Panc1 (cell line): ENCODE data around the gene WBP2NL. TPM values are rescaled to one million over a fixed set of nuclear protein-coding genes. Genes with fewer than 3 reads are reported as not detected.
A peak's percentile ranks its signal among the peaks of the same experiment; 100 is the strongest.
"Not testable (repeated sequence)": the region's sequence is repeated elsewhere in the genome, so short reads cannot be mapped to it uniquely, and the experiment has no call there.

Experiments used
- ATAC-seq: fragments of 200-7000 bp; cut with Tn5 transposase; 2 replicates; pipeline ENCODE4 v1.9.1; 2020; ENCODE audit warnings: mild to moderate bottlenecking, moderate library complexity
- Bru-seq: library from RNA; stranded (reverse); fragments of 400-500 nt; gene quantifications from one replicate; lab custom pipeline; 2021; lab: Mats Ljungman, UMichigan
- BruChase-seq, 2 experiments: library from RNA; stranded (reverse); fragments of 400-500 nt; gene quantifications; one replicate each; lab custom pipeline; 2021; lab: Mats Ljungman, UMichigan
- BruUV-seq: library from RNA; stranded (reverse); fragments of 400-500 nt; replicated peaks from 2 replicates; lab custom pipeline; 2021; lab: Mats Ljungman, UMichigan
- CTCF ChIA-PET: fragments of 300-600 bp; sonication (Branson Sonifier 250); formaldehyde crosslinking; loops from one replicate; lab custom pipeline; 2022; ENCODE audit warnings: antibody characterized with exemption; lab: Charles Lee
- POLR2A ChIA-PET: fragments of 300-600 bp; sonication (Branson Sonifier 250); formaldehyde crosslinking; loops from one replicate; lab custom pipeline; 2022; ENCODE audit warnings: antibody characterized with exemption; lab: Charles Lee
- DNase-seq: peaks from one replicate; pipeline ENCODE4 v3.0.0-alpha.2; 2010; ENCODE audit warnings: low read depth, low spot score
- H3K27ac ChIP-seq: 2 replicates; pipeline ENCODE4 v1.5.1; 2011; ENCODE audit warnings: mild to moderate bottlenecking, low read length, inconsistent platforms
- H3K27me3 ChIP-seq: fragments of 200-500 bp; sonication (Bioruptor generic); 2 replicates; pipeline ENCODE4 v1.6.0; 2014; ENCODE audit warnings: low read length, inconsistent platforms; ENCODE audit not compliant: control insufficient read depth, insufficient read depth
- H3K36me3 ChIP-seq: fragments of 200-500 bp; sonication (Bioruptor generic); 2 replicates; pipeline ENCODE4 v1.5.1; 2014; ENCODE audit warnings: inconsistent platforms, mild to moderate bottlenecking, low read length, moderate library complexity; ENCODE audit not compliant: control insufficient read depth, insufficient read depth
- H3K4me1 ChIP-seq: 2 replicates; pipeline ENCODE4 v1.5.1; 2011; ENCODE audit warnings: inconsistent platforms, mild to moderate bottlenecking, low read length, moderate library complexity; ENCODE audit not compliant: control insufficient read depth, insufficient read depth
- H3K4me3 ChIP-seq, 2 experiments: 2 replicates each; pipeline ENCODE4 v1.5.1; 2011 to 2012; ENCODE audit warnings: low read depth in 2 of 2, low read length in 2 of 2, mild to moderate bottlenecking in 2 of 2, inconsistent platforms in 1 of 2, moderate library complexity in 1 of 2
- H3K9me3 ChIP-seq: fragments of 200-500 bp; sonication (Bioruptor generic); 2 replicates; pipeline ENCODE4 v1.5.1; 2014; ENCODE audit warnings: low read depth, mild to moderate bottlenecking, inconsistent platforms, low read length, moderate library complexity; ENCODE audit not compliant: control insufficient read depth, insufficient read depth
- POLR2AphosphoS5 ChIP-seq: IDR thresholded peaks from 2 replicates; pipeline ENCODE4 v1.6.1; 2012; ENCODE audit warnings: mild to moderate bottlenecking, low read depth, low read length, moderate library complexity
- REST ChIP-seq, 2 experiments: IDR thresholded peaks; 2 replicates each; pipeline ENCODE4 v1.6.1; 2011 to 2012; ENCODE audit warnings: low read depth in 2 of 2, control low read depth in 1 of 2, low read length in 1 of 2, mild to moderate bottlenecking in 1 of 2, moderate library complexity in 1 of 2; ENCODE audit not compliant: insufficient read depth in 1 of 2
- SIN3A ChIP-seq: IDR thresholded peaks from 2 replicates; pipeline ENCODE4 v1.6.1; 2012; ENCODE audit warnings: low read depth, mild to moderate bottlenecking, low read length, moderate library complexity, borderline replicate concordance; ENCODE audit not compliant: insufficient read depth
- TCF7L2 ChIP-seq: IDR thresholded peaks from 2 replicates; pipeline ENCODE4 v1.6.1; 2011; ENCODE audit warnings: mild to moderate bottlenecking, low read depth, low read length, inconsistent platforms
- in situ Hi-C: cut with HindIII; loops from 2 replicates; pipeline ENCODE4 v1.10.0; 2016; ENCODE audit warnings: low sequenced_read_pairs, low pct_unique_long_range_greater_than_20kb
- intact Hi-C: fragments of 100-400 bp; cut with micrococcal nuclease; formaldehyde crosslinking; loops from one replicate; pipeline ENCODE4 v1.10.0; 2022; ENCODE audit not compliant: unreplicated experiment
- long read RNA-seq: library from polyadenylated mRNA; unstranded; transcript quantifications from one replicate; pipeline ENCODE4 v2.0.0, GENCODE V29; 2021; ENCODE audit not compliant: unreplicated experiment
- polyA plus RNA-seq: library from polyadenylated mRNA; unstranded; fragments of >200 nt; gene quantifications from one replicate; pipeline ENCODE4 v1.2.1, GENCODE V29; 2012; ENCODE audit warnings: missing spikeins; ENCODE audit not compliant: insufficient read length
- total RNA-seq: library from RNA; stranded (reverse); gene quantifications from one replicate; pipeline ENCODE4 v1.2.1, GENCODE V29; 2021; ENCODE audit not compliant: unreplicated experiment
- TF ChIP-seq, protein P1 (sequence below): fragments of 450-650 bp; IDR thresholded peaks from 2 replicates; pipeline ENCODE4 v1.5.1; 2017; ENCODE audit warnings: mild to moderate bottlenecking

WBP2NL gene, protein sequence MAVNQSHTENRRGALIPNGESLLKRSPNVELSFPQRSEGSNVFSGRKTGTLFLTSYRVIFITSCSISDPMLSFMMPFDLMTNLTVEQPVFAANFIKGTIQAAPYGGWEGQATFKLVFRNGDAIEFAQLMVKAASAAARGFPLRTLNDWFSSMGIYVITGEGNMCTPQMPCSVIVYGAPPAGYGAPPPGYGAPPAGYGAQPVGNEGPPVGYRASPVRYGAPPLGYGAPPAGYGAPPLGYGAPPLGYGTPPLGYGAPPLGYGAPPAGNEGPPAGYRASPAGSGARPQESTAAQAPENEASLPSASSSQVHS
- total RNA-seq (0.44 TPM), Bru-seq, nascent RNA (percentile 35 among the genes with signal in this experiment), BruChase-seq, experiment 1, labeled RNA remaining after a 2-hour chase (percentile 38 among the genes with signal in this experiment), BruChase-seq, experiment 2, labeled RNA remaining after a 6-hour chase (percentile 40 among the genes with signal in this experiment)
- 0.39 TPM for polyA plus RNA-seq
- long read RNA-seq, partial matches to known transcripts, result 0 of 2 reads
- long read RNA-seq, other reads (novel, unspliced or antisense), result 1 of 2 reads

GRCh38 chr22:41998361-41999261 lies at the start of gene WBP2NL:
WBP2NL (plus strand) TSS chr22:41998788; CDS start chr22:41998819, 31 bp downstream.
- in situ Hi-C loops, result no loop called here
- TF ChIP-seq TCF7L2, result no peak
- peak; percentile 33; the same call in 1 of the 2 replicates for TF ChIP-seq POLR2AphosphoS5
- BruUV-seq, result no TSS peak
- peak; percentile 89 for ATAC-seq
- Histone ChIP-seq H3K4me1 (no peaks in the 10 kb centered on the region), H3K27me3 (no peaks in the 10 kb centered on the region), H3K27ac (no peak within 1 kb of the TSS), H3K36me3 (no peaks in the 10 kb centered on the region), H3K9me3 (no peaks in the 10 kb centered on the region), H3K4me3 (peak within 1 kb of the TSS; percentile 30 to 54)
- intact Hi-C loops, result no loop called here
- CTCF ChIA-PET, result no interaction called here
- POLR2A ChIA-PET, result no interaction called here
- peak; percentile 10 for DNase-seq

DNA sequence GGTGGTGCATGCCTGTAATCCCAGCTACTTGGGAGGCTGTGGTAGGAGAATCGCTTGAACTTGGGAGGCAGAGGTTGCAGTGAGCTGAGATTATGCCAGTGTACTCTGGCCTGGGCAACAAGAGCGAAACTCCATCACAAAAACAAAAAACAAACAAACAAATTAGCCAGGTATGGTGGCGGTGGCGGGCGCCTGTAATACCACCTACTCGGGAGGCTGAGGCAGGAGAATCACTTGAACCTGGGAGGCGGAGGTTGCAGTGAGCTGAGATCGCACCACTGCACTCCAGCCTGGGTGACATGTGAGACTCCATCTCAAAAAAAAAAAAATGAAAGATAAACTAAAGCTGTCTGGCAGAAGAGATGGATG lies 49.7 kb upstream of the WBP2NL start:
- BruUV-seq, result not testable (repeated sequence)

GRCh38 chr22:41949297-41949965 lies 49.2 kb upstream of the WBP2NL start:
- Histone ChIP-seq H3K4me3 (no peak overlapping the region), H3K9me3 (no peaks in the 10 kb centered on the region), H3K27ac (no peak overlapping the region), H3K4me1 (peaks cover 9% of the 10 kb centered on the region), H3K36me3 (peaks cover 7% of the 10 kb centered on the region), H3K27me3 (no peaks in the 10 kb centered on the region)
- ATAC-seq (no peak), DNase-seq (no peak)
- no TSS peak for BruUV-seq
- intact Hi-C loops (no loop called here), in situ Hi-C loops (no loop called here)
- TF ChIP-seq SIN3A (no peak), REST (IDR thresholded peaks at IDR 0.05; ENCODE audit: insufficient read depth in 1 of 2, low read depth in 2 of 2, low read length in 1 of 2) (no peak), TCF7L2 (no peak), POLR2AphosphoS5 (no peak)
- TF ChIP-seq, protein P1, sequence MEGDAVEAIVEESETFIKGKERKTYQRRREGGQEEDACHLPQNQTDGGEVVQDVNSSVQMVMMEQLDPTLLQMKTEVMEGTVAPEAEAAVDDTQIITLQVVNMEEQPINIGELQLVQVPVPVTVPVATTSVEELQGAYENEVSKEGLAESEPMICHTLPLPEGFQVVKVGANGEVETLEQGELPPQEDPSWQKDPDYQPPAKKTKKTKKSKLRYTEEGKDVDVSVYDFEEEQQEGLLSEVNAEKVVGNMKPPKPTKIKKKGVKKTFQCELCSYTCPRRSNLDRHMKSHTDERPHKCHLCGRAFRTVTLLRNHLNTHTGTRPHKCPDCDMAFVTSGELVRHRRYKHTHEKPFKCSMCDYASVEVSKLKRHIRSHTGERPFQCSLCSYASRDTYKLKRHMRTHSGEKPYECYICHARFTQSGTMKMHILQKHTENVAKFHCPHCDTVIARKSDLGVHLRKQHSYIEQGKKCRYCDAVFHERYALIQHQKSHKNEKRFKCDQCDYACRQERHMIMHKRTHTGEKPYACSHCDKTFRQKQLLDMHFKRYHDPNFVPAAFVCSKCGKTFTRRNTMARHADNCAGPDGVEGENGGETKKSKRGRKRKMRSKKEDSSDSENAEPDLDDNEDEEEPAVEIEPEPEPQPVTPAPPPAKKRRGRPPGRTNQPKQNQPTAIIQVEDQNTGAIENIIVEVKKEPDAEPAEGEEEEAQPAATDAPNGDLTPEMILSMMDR, result no peak
- ChIA-PET CTCF (interaction anchor here (0.6 kb wide), 1 partner anchor 152 kb away, joined by 3 read pairs; no protein-coding TSS in a partner anchor), POLR2A (interaction anchor here (0.6 kb wide), 1 partner anchor 1202 kb away, joined by 9 read pairs; the partner anchor contains the start of gene TSPO)

More for the DNA sequence above, 49.7 kb upstream of the WBP2NL start:
- DNase-seq, POLR2A ChIA-PET, H3K9me3 ChIP-seq, H3K27me3 ChIP-seq, H3K36me3 ChIP-seq, CTCF ChIA-PET, intact Hi-C loops, H3K27ac ChIP-seq, H3K4me3 ChIP-seq, in situ Hi-C loops, ATAC-seq, H3K4me1 ChIP-seq: not testable (repeated sequence)
